GM12801 (cell line): ENCODE results near the gene ZFPM1.

Experiments
- TF ChIP-seq, protein P1 (sequence below): IDR thresholded peaks from one replicate; pipeline ENCODE4 v1.5.1; 2011; ENCODE audit warnings: control low read depth; ENCODE audit not compliant: insufficient read length; ENCODE audit errors: extremely low read depth

Gene ZFPM1

DNA sequence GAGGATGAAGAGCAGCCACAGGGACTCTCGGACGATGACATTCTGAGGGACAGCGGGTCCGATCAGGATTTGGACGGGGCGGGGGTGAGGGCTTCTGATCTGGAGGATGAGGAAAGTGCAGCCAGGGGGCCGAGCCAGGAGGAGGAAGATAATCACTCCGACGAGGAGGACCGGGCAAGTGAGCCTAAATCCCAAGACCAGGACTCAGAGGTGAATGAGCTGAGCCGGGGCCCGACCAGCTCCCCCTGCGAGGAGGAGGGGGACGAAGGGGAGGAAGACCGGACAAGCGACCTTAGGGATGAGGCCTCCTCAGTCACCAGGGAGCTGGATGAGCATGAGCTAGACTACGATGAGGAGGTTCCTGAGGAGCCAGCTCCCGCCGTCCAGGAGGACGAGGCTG is 124.1 kb downstream of the ZFPM1 start:
- TF ChIP-seq, protein P1, sequence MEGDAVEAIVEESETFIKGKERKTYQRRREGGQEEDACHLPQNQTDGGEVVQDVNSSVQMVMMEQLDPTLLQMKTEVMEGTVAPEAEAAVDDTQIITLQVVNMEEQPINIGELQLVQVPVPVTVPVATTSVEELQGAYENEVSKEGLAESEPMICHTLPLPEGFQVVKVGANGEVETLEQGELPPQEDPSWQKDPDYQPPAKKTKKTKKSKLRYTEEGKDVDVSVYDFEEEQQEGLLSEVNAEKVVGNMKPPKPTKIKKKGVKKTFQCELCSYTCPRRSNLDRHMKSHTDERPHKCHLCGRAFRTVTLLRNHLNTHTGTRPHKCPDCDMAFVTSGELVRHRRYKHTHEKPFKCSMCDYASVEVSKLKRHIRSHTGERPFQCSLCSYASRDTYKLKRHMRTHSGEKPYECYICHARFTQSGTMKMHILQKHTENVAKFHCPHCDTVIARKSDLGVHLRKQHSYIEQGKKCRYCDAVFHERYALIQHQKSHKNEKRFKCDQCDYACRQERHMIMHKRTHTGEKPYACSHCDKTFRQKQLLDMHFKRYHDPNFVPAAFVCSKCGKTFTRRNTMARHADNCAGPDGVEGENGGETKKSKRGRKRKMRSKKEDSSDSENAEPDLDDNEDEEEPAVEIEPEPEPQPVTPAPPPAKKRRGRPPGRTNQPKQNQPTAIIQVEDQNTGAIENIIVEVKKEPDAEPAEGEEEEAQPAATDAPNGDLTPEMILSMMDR, result no peak

DNA sequence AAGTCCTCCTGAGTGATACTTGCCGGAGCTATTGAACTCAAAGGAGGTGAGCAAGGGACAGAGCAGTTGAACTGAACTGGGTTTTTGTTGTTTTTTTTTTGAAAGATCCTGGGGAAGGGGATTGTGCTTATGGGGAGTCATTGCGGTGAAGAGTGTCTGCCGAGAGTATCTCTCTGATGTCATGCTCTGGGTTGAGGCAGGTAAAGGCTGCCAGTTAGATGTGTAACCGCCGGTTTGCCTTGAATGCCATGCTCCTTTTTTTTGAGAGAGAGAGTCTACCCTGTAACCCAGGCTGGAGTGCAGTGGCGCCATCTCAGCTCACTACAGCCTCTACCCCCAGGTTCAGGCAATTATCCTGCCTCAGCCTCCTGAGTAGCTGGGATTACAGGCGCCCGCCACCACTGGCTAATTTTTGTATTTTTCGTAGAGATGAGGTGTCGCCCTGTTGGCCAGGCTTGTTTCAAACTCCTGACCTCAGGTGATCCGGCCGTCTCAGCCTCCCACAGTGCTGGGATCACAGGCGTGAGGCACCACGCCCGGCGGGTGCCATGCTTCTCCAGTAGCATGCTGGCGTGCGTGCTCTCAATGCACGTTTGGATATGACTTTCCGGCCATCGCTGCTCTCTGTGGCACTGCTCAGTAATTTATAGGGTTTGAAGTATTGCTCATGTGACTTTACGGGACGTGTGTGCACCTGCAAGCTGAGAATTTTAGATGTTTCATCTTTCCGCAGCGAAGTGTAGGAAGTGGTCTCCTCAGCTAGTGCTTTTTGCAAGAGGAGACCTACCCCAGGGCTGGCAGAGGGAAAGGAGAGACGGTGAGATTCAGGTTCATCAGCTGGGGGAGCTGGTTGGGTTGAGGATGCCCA is 125.6 kb downstream of the ZFPM1 start:
- TF ChIP-seq, protein P1, result no peak

DNA sequence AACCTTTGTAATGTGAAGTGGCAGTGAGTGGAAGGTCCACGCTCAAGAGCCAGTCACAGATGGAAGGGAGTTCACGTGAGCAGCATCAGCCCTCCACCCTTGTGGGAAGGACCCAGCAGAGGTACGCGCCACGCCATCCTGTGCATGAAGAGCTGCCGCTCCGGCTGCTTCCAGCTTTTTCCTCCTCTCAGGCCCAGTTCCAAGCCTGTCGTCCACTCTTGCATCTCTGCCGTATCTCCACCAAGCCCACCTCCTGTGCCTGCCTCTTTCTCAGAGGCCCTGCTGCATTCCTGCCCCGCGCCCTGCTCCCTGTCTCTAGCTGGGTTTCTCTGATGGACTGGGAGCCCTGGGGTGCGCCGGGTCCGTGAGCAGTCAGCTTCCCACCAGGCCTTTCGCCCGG is 127.3 kb downstream of the ZFPM1 start:
- TF ChIP-seq, protein P1, result no peak

DNA sequence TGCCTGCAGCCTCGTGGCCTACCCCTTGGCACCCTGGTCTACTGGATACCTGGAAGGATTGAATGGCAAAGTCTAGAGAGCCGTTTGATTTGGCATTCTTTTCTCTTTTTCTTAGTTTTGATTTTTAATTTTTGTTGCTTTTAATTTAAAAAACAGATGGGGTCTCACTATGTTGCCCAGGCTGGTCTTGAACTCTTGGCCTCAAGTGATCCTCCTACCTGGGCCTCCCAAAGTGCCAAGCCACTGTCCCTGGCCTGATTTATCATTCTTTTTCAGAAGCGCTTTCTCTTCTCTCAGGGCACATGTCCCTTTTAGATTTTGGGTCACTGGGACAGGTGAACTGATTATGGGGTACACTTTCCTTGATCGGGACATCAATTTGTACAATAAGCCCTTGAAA is 128.0 kb downstream of the ZFPM1 start:
- TF ChIP-seq, protein P1, result no peak

DNA sequence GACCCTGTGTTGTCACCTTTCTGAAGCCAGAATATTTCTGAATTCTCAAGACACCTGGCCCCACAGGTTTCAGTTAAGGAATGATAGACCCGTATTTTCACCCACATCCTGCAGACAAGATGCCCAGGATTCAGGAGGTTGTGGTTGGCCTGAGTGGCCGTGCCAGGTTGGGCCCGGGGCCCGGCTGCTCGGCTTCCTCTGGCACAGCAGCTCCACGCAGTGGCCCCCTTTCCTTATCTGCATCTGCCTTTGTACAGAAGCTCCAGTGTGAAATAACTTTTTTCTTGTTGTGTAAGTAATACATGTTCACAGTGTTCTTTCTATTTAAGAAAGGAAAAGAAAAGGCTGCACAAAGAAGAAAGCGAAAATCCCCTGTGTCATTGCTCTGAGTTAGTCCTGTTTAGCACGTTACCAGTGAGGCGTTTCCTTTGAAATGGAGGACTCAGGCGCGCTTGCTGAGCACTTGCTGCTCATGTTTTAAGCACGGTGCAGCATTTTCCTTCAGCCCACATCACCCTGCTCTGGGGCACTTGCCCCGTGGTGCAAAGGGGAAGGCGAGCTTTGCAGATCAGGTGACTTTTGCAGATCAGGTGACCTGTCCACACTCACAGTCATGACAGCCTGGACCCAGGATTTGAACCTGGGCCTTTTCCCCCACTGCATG is 130.0 kb downstream of the ZFPM1 start:
- TF ChIP-seq, protein P1, result no peak

DNA sequence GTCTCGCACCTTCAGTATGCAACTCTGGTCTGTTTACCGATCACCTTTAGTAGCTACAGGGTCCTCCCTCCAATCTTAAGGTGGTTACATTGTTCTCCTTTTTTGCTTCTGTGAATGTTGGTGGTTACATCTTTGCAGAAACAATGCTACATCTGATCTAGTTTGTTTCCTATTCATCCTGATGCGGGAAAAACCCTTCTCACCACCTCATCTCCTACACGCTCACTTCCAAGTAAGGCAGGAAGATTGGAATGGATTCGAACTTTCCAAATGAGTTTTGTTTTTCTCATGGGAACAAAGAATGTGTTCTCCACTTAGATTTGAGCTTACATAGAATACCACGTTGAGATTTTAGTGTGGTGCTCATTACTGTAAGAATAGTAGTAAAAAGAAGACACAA is 131.6 kb downstream of the ZFPM1 start:
- TF ChIP-seq, protein P1, result no peak

DNA sequence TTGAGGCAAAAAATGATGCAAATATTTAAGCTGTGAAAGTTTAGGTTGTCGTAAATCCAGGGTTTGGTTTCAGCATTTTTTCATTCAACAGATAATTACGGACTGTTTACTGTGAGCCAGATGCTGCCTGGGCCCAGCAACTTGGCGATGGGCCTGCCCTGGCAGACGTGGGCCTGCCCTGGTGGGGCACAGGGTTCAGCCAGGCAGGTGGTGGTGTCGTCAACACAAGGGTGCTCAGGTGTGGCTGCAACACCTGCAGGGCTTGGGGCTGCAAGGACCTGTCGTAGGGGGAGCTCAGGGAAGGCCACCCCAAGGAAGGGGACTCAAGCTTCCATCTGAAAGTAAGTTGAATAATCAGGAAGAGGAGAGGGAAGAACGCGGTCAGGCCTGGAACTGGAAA is 132.2 kb downstream of the ZFPM1 start:
- TF ChIP-seq, protein P1, result no peak
